MCF 10A (cell line): ENCODE results near the gene KCNC4. TPM values are rescaled to one million over a fixed set of nuclear protein-coding genes. Genes with fewer than 3 reads are reported as not detected.

Experiments used
- BruUV-seq: library from RNA; stranded (reverse); fragments of 400-500 nt; replicated peaks from 2 replicates; lab custom pipeline; 2021; lab: Mats Ljungman, UMichigan
- CTCF ChIA-PET: fragments of 300-600 bp; sonication (Branson Sonifier 250); formaldehyde crosslinking; extraction: SDS; loops from one replicate; lab custom pipeline; 2021; ENCODE audit warnings: antibody characterized with exemption, inconsistent platforms; lab: Yijun Ruan, JAX
- POLR2A ChIA-PET: fragments of 300-600, 350-650 bp; sonication (Branson Sonifier 250); formaldehyde crosslinking; extraction: SDS; loops from one replicate; lab custom pipeline; 2020; ENCODE audit warnings: antibody characterized with exemption, inconsistent platforms; lab: Yijun Ruan, JAX
- DNase-seq: peaks from one replicate; pipeline ENCODE4 v3.0.0-alpha.2; 2018; ENCODE audit not compliant: unreplicated experiment
- H3K27ac Mint-ChIP-seq: one replicate; pipeline ENCODE4 v1.8.0; 2022; ENCODE audit warnings: mild to moderate bottlenecking, low read depth, mixed read lengths; ENCODE audit not compliant: unreplicated experiment
- H3K27me3 Mint-ChIP-seq: one replicate; pipeline ENCODE4 v1.8.0; 2022; ENCODE audit warnings: mixed read lengths; ENCODE audit not compliant: insufficient read depth, unreplicated experiment
- H3K36me3 Mint-ChIP-seq: one replicate; pipeline ENCODE4 v1.8.0; 2022; ENCODE audit warnings: mild to moderate bottlenecking, moderate library complexity, mixed read lengths; ENCODE audit not compliant: insufficient read depth, unreplicated experiment
- H3K4me1 Mint-ChIP-seq: one replicate; pipeline ENCODE4 v1.8.0; 2022; ENCODE audit warnings: mixed read lengths; ENCODE audit not compliant: insufficient read depth, unreplicated experiment
- H3K4me3 Mint-ChIP-seq: one replicate; pipeline ENCODE4 v1.8.0; 2022; ENCODE audit warnings: mild to moderate bottlenecking, moderate library complexity, mixed read lengths; ENCODE audit not compliant: unreplicated experiment
- H3K9me3 Mint-ChIP-seq: one replicate; pipeline ENCODE4 v1.8.0; 2022; ENCODE audit warnings: mixed read lengths; ENCODE audit not compliant: unreplicated experiment
- intact Hi-C: fragments of 100-400 bp; cut with micrococcal nuclease; formaldehyde crosslinking; loops from 2 replicates; pipeline ENCODE4 v1.14.1; 2022
- total RNA-seq: library from RNA; stranded (reverse); gene quantifications from 2 replicates; pipeline ENCODE4 v1.2.3, GENCODE V29; 2022
- TF ChIP-seq, protein P1 (sequence below): fragments of 200-600 bp; IDR thresholded peaks from one replicate; pipeline ENCODE4 v1.8.0; 2022; ENCODE audit warnings: antibody characterized with exemption, mild to moderate bottlenecking; ENCODE audit not compliant: unreplicated experiment

Gene KCNC4
- total RNA-seq, 1 experiment from 2014 or later = 1.3 TPM

DNA sequence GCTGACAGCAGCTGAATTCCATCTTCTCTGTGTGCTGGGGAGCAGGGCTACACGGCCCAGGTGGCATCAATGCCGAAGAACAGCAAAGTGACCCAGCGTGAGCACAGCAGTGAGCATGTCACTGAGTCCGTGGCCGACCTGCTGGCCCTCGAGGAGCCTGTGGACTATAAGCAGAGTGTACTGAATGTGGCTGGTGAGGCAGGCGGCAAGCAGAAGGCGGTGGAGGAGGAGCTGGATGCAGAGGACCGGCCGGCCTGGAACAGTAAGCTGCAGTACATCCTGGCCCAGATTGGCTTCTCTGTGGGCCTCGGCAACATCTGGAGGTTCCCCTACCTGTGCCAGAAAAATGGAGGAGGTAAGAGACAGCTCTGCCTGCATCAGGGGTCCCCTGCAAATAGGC, 43.3 kb upstream of the KCNC4 start:
- ChIA-PET POLR2A (interaction anchor here (0.5 kb wide), 1 partner anchor 47 kb away, joined by 3 read pairs; no protein-coding TSS in a partner anchor), CTCF (interaction anchor here (0.6 to 1.4 kb wide), 3 partner anchors 10 to 444 kb away, joined by 3 to 5 read pairs (median 4); no protein-coding TSS in a partner anchor)
- TF ChIP-seq, protein P1, sequence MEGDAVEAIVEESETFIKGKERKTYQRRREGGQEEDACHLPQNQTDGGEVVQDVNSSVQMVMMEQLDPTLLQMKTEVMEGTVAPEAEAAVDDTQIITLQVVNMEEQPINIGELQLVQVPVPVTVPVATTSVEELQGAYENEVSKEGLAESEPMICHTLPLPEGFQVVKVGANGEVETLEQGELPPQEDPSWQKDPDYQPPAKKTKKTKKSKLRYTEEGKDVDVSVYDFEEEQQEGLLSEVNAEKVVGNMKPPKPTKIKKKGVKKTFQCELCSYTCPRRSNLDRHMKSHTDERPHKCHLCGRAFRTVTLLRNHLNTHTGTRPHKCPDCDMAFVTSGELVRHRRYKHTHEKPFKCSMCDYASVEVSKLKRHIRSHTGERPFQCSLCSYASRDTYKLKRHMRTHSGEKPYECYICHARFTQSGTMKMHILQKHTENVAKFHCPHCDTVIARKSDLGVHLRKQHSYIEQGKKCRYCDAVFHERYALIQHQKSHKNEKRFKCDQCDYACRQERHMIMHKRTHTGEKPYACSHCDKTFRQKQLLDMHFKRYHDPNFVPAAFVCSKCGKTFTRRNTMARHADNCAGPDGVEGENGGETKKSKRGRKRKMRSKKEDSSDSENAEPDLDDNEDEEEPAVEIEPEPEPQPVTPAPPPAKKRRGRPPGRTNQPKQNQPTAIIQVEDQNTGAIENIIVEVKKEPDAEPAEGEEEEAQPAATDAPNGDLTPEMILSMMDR = no peak
- no peak for DNase-seq
- intact Hi-C loops = no loop called here
- no peaks in the 10 kb centered on the region for H3K36me3 Mint-ChIP-seq
- H3K27me3 Mint-ChIP-seq = peaks cover 17% of the 10 kb centered on the region
- H3K9me3 Mint-ChIP-seq = no peaks in the 10 kb centered on the region
- H3K4me3 Mint-ChIP-seq = no peak overlapping the region
- H3K27ac Mint-ChIP-seq = no peak overlapping the region
- BruUV-seq = no TSS peak
- H3K4me1 Mint-ChIP-seq = no peaks in the 10 kb centered on the region

DNA sequence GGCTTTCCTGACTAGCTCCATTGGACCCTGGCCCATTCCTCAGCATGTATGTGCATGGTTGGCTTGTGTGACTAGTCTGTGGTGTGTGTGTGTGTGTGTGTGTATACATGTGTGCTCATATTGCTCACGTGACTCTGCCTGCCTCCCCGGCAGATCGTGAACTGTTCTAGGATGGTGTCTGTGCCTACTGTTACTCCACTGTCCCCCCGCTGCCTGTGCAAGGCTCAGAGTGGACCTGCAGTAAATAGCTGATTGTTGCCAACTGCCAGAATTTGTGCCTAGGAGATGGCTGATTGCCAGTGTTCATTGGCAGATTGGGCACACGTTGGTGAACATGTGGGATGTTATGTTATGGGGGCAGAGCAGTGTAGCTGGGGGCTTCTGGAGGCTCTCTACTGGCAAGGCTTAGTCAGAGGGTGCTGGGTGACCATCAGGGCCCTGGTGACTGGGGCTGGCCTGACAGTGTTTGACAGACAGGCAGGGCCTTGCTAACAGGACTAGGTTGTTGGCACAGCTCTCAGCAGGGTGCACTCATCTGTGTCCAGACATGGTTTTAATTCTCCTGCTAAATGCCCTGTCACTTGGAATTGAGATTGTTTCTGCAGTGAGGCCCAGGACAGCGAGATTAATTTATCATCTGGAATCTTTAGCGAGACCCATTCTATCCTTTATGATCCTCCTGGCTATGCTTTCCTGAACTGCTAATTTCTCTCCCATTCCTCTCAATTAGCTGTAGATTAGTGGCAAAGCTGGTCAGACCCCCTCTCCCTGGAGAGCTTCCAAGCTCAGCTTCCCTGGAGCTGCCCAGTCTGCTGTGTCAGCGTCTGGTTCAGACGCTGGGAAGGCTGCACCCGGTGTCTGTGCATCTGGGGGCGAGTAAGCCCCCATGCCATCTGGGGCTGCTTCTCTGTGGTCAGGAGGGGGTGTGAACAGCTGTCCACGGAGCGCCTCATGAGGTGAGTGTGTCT, 39.1 kb upstream of the KCNC4 start:
- TF ChIP-seq, protein P1 = no peak
- Mint-ChIP-seq H3K4me3 (no peak overlapping the region), H3K4me1 (no peaks in the 10 kb centered on the region), H3K27ac (no peak overlapping the region), H3K9me3 (no peaks in the 10 kb centered on the region), H3K27me3 (peaks cover 24% of the 10 kb centered on the region), H3K36me3 (no peaks in the 10 kb centered on the region)
- DNase-seq = no peak
- no TSS peak for BruUV-seq
- ChIA-PET POLR2A (interaction anchor here (0.6 to 0.7 kb wide), 2 partner anchors 75 to 147 kb away, joined by 3 to 4 read pairs; no protein-coding TSS in a partner anchor), CTCF (interaction anchor here (0.5 to 0.8 kb wide), 4 partner anchors 12 to 241 kb away, joined by 3 read pairs; no protein-coding TSS in a partner anchor)
- intact Hi-C loops = no loop called here

DNA sequence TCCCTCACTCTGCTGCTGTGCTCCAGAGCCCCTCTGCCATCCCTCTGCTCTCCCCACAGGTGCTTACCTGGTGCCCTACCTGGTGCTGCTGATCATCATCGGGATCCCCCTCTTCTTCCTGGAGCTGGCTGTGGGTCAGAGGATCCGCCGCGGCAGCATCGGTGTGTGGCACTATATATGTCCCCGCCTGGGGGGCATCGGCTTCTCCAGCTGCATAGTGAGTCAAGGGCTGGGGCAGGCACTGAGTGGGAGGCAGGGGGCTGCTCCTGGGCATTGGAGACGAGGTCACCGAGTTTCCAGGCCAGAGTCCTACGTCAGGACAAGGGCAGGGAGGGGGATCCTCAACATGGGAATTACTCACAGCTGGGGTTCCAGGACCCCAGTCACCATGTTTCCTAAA, 38.1 kb upstream of the KCNC4 start:
- no TSS peak for BruUV-seq
- no peak overlapping the region for H3K27ac Mint-ChIP-seq

More for the DNA sequence above, 38.1 kb upstream of the KCNC4 start:
- no peak for DNase-seq
- H3K4me3 Mint-ChIP-seq = no peak overlapping the region
- ChIA-PET POLR2A (no interaction called here), CTCF (interaction anchor here (0.6 kb wide), 2 partner anchors 14 to 64 kb away, joined by 3 to 4 read pairs; no protein-coding TSS in a partner anchor)
- no peaks in the 10 kb centered on the region for H3K36me3 Mint-ChIP-seq
- H3K27me3 Mint-ChIP-seq = peaks cover 24% of the 10 kb centered on the region
- H3K9me3 Mint-ChIP-seq = no peaks in the 10 kb centered on the region
- no peaks in the 10 kb centered on the region for H3K4me1 Mint-ChIP-seq
- TF ChIP-seq, protein P1 = no peak
- intact Hi-C loops = no loop called here
